Stimulated activated CD8-positive, alpha-beta memory T cell treated with anti-CD3 and anti-CD28 coated beads, Interleukin-15, amount 100 ng/mL, for 4 hours (primary cell): ENCODE measurements around the gene HECTD3.
"Not testable (repeated sequence)": the region's sequence is repeated elsewhere in the genome, so short reads cannot be mapped to it uniquely, and the experiment has no call there.

Experiments used
- DNase-seq, 2 donors: peaks; one replicate each; pipeline ENCODE4 v3.0.0-alpha.2; 2020; ENCODE audit warnings: low read depth in 2 of 2

The HECTD3 gene

GRCh38 chr1:45014321-45015028 is 3.4 kb upstream of the HECTD3 start:
- peak; percentile 37 to 64 for DNase-seq

DNA sequence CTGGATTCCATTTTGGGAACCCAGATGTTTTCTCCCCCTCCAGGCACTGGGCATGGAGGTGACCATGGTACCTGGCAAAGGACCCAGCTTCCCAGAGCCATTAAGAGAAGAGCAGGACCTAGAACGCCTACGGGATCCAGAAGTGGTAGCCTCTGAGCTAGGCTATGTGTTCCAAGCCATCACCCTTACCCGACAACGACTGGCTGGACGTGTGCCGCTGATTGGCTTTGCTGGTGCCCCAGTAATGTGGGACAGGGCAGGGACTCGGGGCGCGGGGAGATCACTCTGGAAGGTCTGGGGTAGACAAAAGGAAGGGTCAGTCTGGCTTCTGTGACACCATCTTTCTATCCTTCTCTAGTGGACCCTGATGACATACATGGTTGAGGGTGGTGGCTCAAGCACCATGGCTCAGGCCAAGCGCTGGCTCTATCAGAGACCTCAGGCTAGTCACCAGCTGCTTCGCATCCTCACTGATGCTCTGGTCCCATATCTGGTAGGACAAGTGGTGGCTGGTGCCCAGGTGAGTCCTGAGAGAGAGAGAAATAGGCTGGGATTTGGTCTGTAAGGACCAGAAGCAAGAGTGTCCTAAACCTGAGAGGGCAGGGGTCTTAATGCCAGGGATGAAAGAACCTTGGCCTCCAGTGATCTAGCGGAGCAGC is 2.6 kb upstream of the HECTD3 start:
- no peak for DNase-seq

GRCh38 chr1:45012639-45013278 is 1.6 kb upstream of the HECTD3 start:
- no peak for DNase-seq

- peak; percentile 65 to 81 for DNase-seq
These were observed 914 bp upstream of the HECTD3 start, which contains the start of gene UROD for GRCh38 chr1:45011837-45012638. UROD (plus strand) TSS chr1:45012254; CDS start chr1:45012266, 12 bp downstream.

GRCh38 chr1:45009956-45010854 is 919 bp downstream of the HECTD3 start:
- no peak for DNase-seq

- DNase-seq = no peak
These were observed 1.7 kb downstream of the HECTD3 start for GRCh38 chr1:45009296-45009865.

DNA sequence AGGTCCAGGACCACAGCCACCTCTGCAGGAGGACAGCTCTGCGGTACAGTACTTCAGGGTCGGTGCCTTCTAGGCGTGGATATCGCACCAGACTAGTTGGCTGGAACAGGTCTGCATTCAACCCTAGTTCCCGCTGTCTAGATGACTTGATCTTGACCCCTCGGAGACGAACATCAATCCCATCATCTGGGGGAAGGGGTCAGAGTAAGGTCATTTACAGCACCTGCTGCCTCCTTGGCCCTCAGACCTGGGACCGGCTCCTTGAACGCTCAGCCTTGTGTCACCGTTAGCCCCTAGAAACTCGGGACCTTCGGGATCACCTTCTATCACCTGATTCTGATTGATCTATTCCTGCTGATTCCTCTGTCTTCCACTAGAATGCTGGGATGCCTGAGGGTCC is 2.6 kb downstream of the HECTD3 start:
- DNase-seq = no peak

- no peak for DNase-seq
These were observed 3.0 kb downstream of the HECTD3 start for GRCh38 chr1:45008076-45008475.

DNA sequence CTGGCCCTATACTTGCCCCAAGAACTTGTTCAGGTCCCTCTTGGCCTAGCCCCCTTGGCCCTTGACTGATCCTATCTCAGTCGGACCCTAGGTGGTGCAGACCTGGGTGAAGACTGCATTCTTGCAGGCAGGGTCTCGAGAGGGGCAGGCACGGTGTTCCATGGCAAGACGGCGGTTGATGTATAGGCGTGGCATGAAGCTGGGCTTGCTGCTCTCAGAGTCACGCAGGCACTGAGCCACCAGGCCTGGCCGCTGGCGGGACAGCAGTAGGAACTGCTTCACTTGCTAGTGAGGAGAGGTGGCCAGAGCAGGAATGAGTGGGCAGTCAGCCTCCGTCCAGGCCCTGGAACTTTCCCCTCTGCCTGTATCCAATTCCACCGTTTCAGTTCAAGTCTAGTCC is 3.8 kb downstream of the HECTD3 start:
- DNase-seq = no peak

DNA sequence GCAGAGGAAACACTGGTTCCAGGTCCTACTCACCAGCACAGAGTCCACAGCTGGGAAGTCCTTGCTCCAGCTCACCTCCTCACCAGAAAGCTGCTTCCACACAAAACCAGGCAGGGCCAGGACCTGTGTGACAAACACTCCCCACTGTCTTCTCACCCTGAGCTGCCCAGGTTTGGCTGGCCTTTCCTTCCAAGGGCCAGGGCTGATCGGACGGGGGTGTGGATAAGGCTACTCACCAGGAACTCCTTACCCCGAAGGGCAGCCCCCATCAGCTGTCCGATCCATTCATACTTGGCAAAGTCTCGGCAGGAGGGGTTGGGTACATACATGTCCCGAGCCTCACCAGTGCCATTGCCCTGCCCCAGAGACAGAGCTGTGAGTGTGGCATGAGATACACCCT is 5.4 kb downstream of the HECTD3 start:
- DNase-seq = no peak

DNA sequence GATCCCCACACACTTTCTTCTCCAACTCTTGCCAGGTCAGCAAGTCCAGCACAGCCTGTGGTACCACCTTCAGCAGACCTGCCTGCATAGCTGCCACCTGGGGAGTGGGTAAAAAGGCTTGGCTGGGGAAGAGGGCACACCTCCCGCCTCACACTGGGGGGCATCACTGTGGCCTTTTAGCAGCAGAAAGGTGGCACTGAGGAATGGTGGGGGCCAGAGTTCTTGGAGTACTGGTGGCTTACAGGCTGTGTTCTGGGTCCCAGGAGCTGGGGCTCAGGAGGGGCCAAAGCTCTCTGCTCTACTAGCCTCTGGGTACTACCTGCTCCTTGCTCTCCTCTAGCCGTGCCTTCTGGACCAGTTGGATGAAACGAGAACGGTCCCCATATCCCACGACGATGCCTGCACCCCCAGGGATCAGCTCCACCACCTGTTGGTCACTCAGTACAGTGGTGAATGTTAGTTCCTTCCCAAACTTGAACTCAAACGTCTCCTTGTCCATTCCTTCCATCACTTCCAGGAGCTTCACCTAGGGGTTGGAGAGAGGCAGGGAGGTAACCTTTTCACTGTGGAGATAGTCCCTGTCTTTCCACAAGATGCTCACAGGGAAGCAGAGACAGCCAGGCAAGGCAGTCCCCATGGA is 6.7 kb downstream of the HECTD3 start:
- no peak for DNase-seq

DNA sequence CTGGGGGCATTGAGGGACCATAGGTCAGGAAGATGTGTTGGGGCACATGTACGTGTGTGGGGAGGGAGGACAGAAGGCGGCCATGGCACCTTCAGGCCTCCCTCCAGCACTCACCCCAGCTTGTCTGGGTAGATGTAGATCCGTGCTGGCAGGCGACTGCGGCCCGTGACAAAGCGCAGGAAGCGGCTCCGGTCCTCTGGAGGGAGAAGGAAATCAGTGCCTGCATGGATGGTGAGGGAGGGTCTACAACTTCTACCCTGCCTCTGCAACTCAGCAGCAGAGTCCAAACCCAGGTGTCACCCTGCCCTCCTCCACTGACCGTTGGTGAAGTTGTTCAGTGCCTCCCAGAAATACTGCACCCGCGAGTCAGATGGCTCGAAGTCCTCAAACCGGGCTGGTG is 7.4 kb downstream of the HECTD3 start:
- no peak for DNase-seq

DNA sequence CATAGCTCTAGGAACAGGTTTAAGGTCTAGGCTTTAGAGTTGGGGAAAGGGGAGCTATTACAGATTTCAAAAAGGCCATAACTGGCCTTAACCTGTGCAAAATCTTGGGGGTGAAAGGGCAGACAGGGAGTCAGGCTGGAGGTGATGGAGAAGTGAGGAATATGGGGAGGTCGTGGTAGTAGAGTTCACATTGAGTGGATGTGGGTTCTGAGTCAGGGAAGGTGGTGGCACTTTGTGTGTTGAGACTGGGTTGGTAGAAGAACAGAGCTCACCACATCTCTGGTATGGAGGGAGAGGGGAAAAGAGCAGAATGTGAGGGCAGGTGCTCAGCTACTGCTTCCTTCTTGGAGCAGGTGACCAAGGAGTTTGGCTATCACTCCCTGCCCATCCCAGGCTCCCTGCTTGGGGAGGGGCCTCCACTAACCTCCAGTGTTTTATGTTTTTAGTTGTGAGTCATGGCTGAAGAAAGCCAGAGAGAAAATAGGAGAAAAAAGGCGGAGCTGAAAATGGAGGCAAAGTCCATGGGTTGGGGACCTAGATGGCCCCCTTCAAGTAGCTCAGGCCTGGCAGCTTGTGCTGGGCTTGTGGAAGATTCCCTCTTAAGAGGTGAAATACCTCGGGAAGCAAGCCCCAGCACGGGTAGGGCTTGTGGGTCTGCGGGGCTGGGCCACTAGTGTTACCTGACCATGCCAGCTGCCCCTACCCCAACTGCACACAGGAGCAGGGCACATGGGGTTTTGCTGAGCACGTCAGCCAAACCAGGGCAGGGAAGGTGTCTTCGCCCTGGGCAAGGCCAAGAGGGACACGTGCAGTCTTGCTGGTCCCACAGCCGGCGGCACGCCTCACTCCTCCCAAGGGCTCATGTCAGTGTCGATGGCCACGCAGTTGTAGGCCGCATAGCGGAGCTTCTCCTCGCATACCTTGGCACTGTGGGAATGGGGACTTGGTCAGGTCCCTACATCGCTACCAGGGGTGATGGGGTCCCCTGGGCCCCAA is 8.2 kb downstream of the HECTD3 start:
- no peak for DNase-seq

GRCh38 chr1:45001576-45001975 is 9.5 kb downstream of the HECTD3 start:
- DNase-seq = not testable (repeated sequence)

DNA sequence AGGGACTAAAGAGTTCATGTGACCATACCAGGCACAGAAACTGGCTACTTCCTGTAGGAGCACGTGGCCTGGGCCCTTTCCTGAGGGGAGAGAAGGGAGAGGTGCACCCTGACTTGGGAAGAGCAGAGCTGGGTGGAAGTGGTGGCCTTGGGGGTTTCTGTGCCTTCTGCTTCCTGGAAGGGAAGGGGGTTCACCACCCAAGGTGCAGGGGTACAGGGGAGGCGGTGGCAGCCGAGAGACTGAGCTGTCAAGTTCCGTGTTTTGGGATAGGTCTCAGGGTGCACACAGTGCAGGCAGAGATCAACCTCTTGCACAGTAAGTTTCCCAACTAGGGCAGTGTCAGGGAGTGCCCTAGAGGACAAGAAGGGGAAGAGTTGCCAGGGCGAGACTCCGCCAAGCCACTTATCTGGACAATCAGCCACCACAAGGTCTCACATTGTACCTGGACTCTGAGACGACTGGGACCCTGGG is 10.1 kb downstream of the HECTD3 start:
- no peak for DNase-seq

DNA sequence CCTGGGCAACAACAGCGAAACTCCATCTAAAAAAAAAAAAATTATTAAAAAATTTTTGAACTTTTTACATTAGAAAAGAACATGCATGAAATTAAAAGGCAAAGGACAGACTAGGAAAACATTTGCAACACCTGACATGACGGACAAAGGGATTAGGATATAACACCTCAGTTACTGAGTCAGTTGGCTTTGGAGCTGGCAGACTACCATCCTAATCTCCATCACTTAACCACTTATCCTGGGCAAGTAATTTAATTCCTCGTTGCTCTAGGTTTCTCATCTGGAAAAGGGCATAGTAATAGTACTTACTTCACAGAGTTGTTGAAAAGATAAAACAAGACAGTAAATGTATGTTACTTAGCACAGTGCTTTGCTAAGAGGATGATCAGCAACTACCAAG is 11.9 kb downstream of the HECTD3 start:
- DNase-seq = no peak

GRCh38 chr1:44995467-44996238 is 15.5 kb downstream of the HECTD3 start:
- DNase-seq = no peak

DNA sequence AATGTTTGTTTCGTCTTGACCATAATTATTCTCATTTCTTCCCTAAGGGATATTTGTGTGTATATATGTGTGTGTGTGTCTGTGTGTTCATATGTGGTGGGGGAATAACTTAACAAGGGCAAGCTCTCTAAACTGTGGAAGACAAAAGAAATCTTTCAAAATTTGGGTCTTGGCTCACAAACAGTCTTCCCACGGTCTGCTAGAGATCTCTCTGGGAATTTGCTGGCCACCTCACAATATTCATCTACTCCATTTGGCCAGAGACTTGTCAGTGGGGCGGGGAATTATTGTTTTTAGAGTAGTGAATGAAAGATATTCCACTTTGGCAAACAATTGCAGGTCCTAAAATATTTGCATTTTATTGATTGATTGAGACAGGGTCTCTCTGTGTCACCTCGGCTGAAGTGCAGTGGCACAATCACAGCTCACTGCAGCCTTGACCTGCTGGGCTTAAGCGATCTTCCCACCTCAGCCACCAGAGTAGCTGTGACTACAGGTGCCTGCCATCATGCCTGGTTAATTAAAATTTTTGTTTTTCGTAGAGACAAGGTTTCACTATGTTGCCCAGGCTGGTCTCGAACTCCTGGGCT is 16.7 kb downstream of the HECTD3 start:
- no peak for DNase-seq
